ENCODE data around the gene KANK4.

GRCh38 chr1:62334434-62334985, 15.3 kb upstream of the KANK4 start:
- TF ChIP-seq CTCF (IDR thresholded peaks at IDR 0.05 in 4 of 5, conservative IDR thresholded peaks at IDR 0.05 in 1 of 5) = no peak
- no peak for TF ChIP-seq POLR2A (IDR thresholded peaks at IDR 0.05)

Measured in gastrocnemius medialis (tissue), 4 donors.